Gastroesophageal sphincter (tissue), 3 donors: ENCODE results near the gene CTNNA2.

Experiments
- CTCF ChIP-seq, 4 experiments: fragments of 200-600 bp in 2 of 4; fragments of 450-650 bp in 2 of 4; sonication (generic) in 1 of 4; IDR thresholded peaks; one replicate each; pipeline ENCODE4 v1.5.1; 2017 to 2019; ENCODE audit warnings: antibody characterized with exemption in 4 of 4, mild to moderate bottlenecking in 2 of 4, moderate library complexity in 2 of 4
- POLR2A ChIP-seq, 2 donors: fragments of 450-650 bp; IDR thresholded peaks; one replicate each; pipeline ENCODE4 v1.6.1; 2017; ENCODE audit warnings: antibody characterized with exemption in 2 of 2, mild to moderate bottlenecking in 2 of 2, moderate library complexity in 1 of 2

DNA sequence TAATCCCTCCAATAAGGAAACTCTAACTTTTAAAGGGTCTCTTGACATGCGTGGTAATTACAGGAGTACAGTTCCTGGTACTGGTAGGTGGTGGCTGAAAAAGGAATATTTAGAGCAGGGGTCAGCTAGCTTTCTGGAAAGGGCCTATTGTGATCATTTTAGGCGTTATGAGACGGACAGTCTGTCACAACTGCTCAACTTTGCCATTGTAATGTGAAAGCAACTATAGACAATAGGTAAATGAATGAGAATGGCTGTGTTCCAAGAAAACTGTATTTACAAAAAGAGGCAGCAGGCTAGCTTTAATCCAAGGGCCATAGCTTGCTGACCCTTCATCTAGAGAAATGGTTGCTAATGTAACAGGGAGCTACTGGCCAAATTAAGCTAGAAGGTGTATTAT, 969.4 kb downstream of the CTNNA2 start:
- no peak for TF ChIP-seq CTCF (IDR thresholded peaks at IDR 0.05)
- TF ChIP-seq POLR2A (IDR thresholded peaks at IDR 0.05) = no peak
